ENCODE results near the gene CCDC201. TPM values are rescaled to one million over a fixed set of nuclear protein-coding genes. Genes with fewer than 3 reads are reported as not detected.

CCDC201 gene
- total RNA-seq, 2 donors from 2014 or later, result not detected

GRCh38 chr7:45910855-45911254, 38.0 kb upstream of the CCDC201 start:
- no peak overlapping the region for H3K27ac Mint-ChIP-seq
- H3K27me3 Mint-ChIP-seq (ENCODE audit: low read depth), result peaks cover 13% of the 10 kb centered on the region
- no peak overlapping the region for H3K4me3 Mint-ChIP-seq
- no peaks in the 10 kb centered on the region for H3K4me1 Mint-ChIP-seq (ENCODE audit: low read depth)
- no peaks in the 10 kb centered on the region for H3K36me3 Mint-ChIP-seq (ENCODE audit: insufficient read depth in 2 of 2)
- no peak for DNase-seq
- no peak for ATAC-seq (replicated peaks in 1 of 2)
- peaks cover 0 to 2% of the 10 kb centered on the region in 2 donors for H3K9me3 Mint-ChIP-seq

- Mint-ChIP-seq H3K27me3 (ENCODE audit: low read depth) (peaks cover 13% of the 10 kb centered on the region), H3K27ac (no peak overlapping the region), H3K4me3 (no peak overlapping the region), H3K36me3 (ENCODE audit: insufficient read depth in 2 of 2) (no peaks in the 10 kb centered on the region), H3K9me3 (peaks cover 0 to 2% of the 10 kb centered on the region in 2 donors), H3K4me1 (ENCODE audit: low read depth) (no peaks in the 10 kb centered on the region)
- DNase-seq, result no peak
- no peak for ATAC-seq (replicated peaks in 1 of 2)
Measured at GRCh38 chr7:45909561-45909960, 36.7 kb upstream of the CCDC201 start.

GRCh38 chr7:45902820-45903219, 29.9 kb upstream of the CCDC201 start:
- H3K9me3 Mint-ChIP-seq, result peaks cover 0 to 2% of the 10 kb centered on the region in 2 donors
- peaks cover 0 to 3% of the 10 kb centered on the region in 2 donors for H3K36me3 Mint-ChIP-seq (ENCODE audit: insufficient read depth in 2 of 2)
- ATAC-seq (replicated peaks in 1 of 2) (no peak), DNase-seq (no peak)
- H3K4me1 Mint-ChIP-seq (ENCODE audit: low read depth), result no peaks in the 10 kb centered on the region
- no peak overlapping the region for H3K27ac Mint-ChIP-seq
- H3K27me3 Mint-ChIP-seq (ENCODE audit: low read depth), result no peaks in the 10 kb centered on the region
- no peak overlapping the region for H3K4me3 Mint-ChIP-seq

GRCh38 chr7:45901566-45901965, 28.7 kb upstream of the CCDC201 start:
- H3K36me3 Mint-ChIP-seq (ENCODE audit: insufficient read depth in 2 of 2), result peaks cover 0 to 3% of the 10 kb centered on the region in 2 donors
- no peak overlapping the region for H3K27ac Mint-ChIP-seq
- DNase-seq (no peak), ATAC-seq (replicated peaks in 1 of 2) (no peak)
- no peaks in the 10 kb centered on the region for H3K27me3 Mint-ChIP-seq (ENCODE audit: low read depth)
- H3K4me3 Mint-ChIP-seq, result no peak overlapping the region
- peaks cover 0 to 2% of the 10 kb centered on the region in 2 donors for H3K9me3 Mint-ChIP-seq
- no peaks in the 10 kb centered on the region for H3K4me1 Mint-ChIP-seq (ENCODE audit: low read depth)

GRCh38 chr7:45898222-45898621, 25.3 kb upstream of the CCDC201 start:
- Mint-ChIP-seq H3K36me3 (ENCODE audit: insufficient read depth in 2 of 2) (peaks cover 0 to 1% of the 10 kb centered on the region in 2 donors), H3K27me3 (ENCODE audit: low read depth) (peaks cover 21% of the 10 kb centered on the region), H3K4me1 (ENCODE audit: low read depth) (no peaks in the 10 kb centered on the region), H3K27ac (no peak overlapping the region), H3K9me3 (peaks cover 0 to 2% of the 10 kb centered on the region in 2 donors), H3K4me3 (no peak overlapping the region)
- DNase-seq (no peak), ATAC-seq (replicated peaks in 1 of 2) (no peak)

- H3K36me3 Mint-ChIP-seq (ENCODE audit: insufficient read depth in 2 of 2), result no peaks in the 10 kb centered on the region
- H3K27ac Mint-ChIP-seq, result no peak overlapping the region
Measured at GRCh38 chr7:45897042-45897690, 24.3 kb upstream of the CCDC201 start.

GRCh38 chr7:45894665-45895062, 21.8 kb upstream of the CCDC201 start:
- Mint-ChIP-seq H3K36me3 (ENCODE audit: insufficient read depth in 2 of 2) (no peaks in the 10 kb centered on the region), H3K9me3 (no peaks in the 10 kb centered on the region), H3K27me3 (ENCODE audit: low read depth) (peaks cover 42% of the 10 kb centered on the region), H3K4me3 (no peak overlapping the region), H3K27ac (no peak overlapping the region), H3K4me1 (ENCODE audit: low read depth) (no peaks in the 10 kb centered on the region)
- DNase-seq (no peak), ATAC-seq (replicated peaks in 1 of 2) (no peak)

More at GRCh38 chr7:45897042-45897690, 24.3 kb upstream of the CCDC201 start:
- no peak for ATAC-seq (replicated peaks in 1 of 2)
- Mint-ChIP-seq H3K4me1 (ENCODE audit: low read depth) (no peaks in the 10 kb centered on the region), H3K27me3 (ENCODE audit: low read depth) (peaks cover 28% of the 10 kb centered on the region), H3K9me3 (no peaks in the 10 kb centered on the region), H3K4me3 (no peak overlapping the region)
- no peak for DNase-seq

- no peaks in the 10 kb centered on the region for H3K9me3 Mint-ChIP-seq
- H3K36me3 Mint-ChIP-seq (ENCODE audit: insufficient read depth in 2 of 2), result no peaks in the 10 kb centered on the region
- no peak overlapping the region for H3K4me3 Mint-ChIP-seq
- H3K27ac Mint-ChIP-seq, result no peak overlapping the region
- no peak for DNase-seq
- no peak for ATAC-seq (replicated peaks in 1 of 2)
- no peaks in the 10 kb centered on the region for H3K4me1 Mint-ChIP-seq (ENCODE audit: low read depth)
- peaks cover 47% of the 10 kb centered on the region for H3K27me3 Mint-ChIP-seq (ENCODE audit: low read depth)
Measured at GRCh38 chr7:45893996-45894664, 21.2 kb upstream of the CCDC201 start.

GRCh38 chr7:45893374-45893995, 20.6 kb upstream of the CCDC201 start:
- H3K4me3 Mint-ChIP-seq, result no peak overlapping the region
- no peaks in the 10 kb centered on the region for H3K4me1 Mint-ChIP-seq (ENCODE audit: low read depth)
- DNase-seq (no peak), ATAC-seq (replicated peaks in 1 of 2) (no peak)
- H3K27ac Mint-ChIP-seq, result no peak overlapping the region
- H3K36me3 Mint-ChIP-seq (ENCODE audit: insufficient read depth in 2 of 2), result no peaks in the 10 kb centered on the region
- H3K9me3 Mint-ChIP-seq, result no peaks in the 10 kb centered on the region
- H3K27me3 Mint-ChIP-seq (ENCODE audit: low read depth), result peaks cover 51% of the 10 kb centered on the region

- no peaks in the 10 kb centered on the region for H3K4me1 Mint-ChIP-seq (ENCODE audit: low read depth)
- peaks cover 60% of the 10 kb centered on the region for H3K27me3 Mint-ChIP-seq (ENCODE audit: low read depth)
- no peak overlapping the region for H3K4me3 Mint-ChIP-seq
Measured at GRCh38 chr7:45892407-45893035, 19.6 kb upstream of the CCDC201 start.

GRCh38 chr7:45891462-45892402, 18.9 kb upstream of the CCDC201 start:
- no peak overlapping the region for H3K27ac Mint-ChIP-seq
- ATAC-seq (replicated peaks in 1 of 2) (no peak), DNase-seq (no peak)
- no peaks in the 10 kb centered on the region for H3K4me1 Mint-ChIP-seq (ENCODE audit: low read depth)
- peaks cover 68% of the 10 kb centered on the region for H3K27me3 Mint-ChIP-seq (ENCODE audit: low read depth)
- no peak overlapping the region for H3K4me3 Mint-ChIP-seq
- H3K36me3 Mint-ChIP-seq (ENCODE audit: insufficient read depth in 2 of 2), result no peaks in the 10 kb centered on the region
- H3K9me3 Mint-ChIP-seq, result no peaks in the 10 kb centered on the region

More at GRCh38 chr7:45892407-45893035, 19.6 kb upstream of the CCDC201 start:
- no peaks in the 10 kb centered on the region for H3K36me3 Mint-ChIP-seq (ENCODE audit: insufficient read depth in 2 of 2)
- no peaks in the 10 kb centered on the region for H3K9me3 Mint-ChIP-seq
- no peak for ATAC-seq (replicated peaks in 1 of 2)
- DNase-seq, result no peak
- H3K27ac Mint-ChIP-seq, result no peak overlapping the region

GRCh38 chr7:45890902-45891461, 18.1 kb upstream of the CCDC201 start:
- no peak overlapping the region for H3K4me3 Mint-ChIP-seq

More at GRCh38 chr7:45890902-45891461, 18.1 kb upstream of the CCDC201 start:
- ATAC-seq (replicated peaks in 1 of 2), result no peak
- Mint-ChIP-seq H3K27me3 (ENCODE audit: low read depth) (peaks cover 69% of the 10 kb centered on the region), H3K4me1 (ENCODE audit: low read depth) (no peaks in the 10 kb centered on the region), H3K9me3 (no peaks in the 10 kb centered on the region), H3K36me3 (ENCODE audit: insufficient read depth in 2 of 2) (no peaks in the 10 kb centered on the region), H3K27ac (no peak overlapping the region)
- DNase-seq, result no peak
